Panc1 (cell line): Measurements from ENCODE around the gene LDAF1.

Experiments
- CTCF ChIP-seq: fragments of 450-650 bp; IDR thresholded peaks from 2 replicates; pipeline ENCODE4 v1.5.1; 2017; ENCODE audit warnings: mild to moderate bottlenecking
- POLR2AphosphoS5 ChIP-seq: IDR thresholded peaks from 2 replicates; pipeline ENCODE4 v1.6.1; 2012; ENCODE audit warnings: mild to moderate bottlenecking, low read depth, low read length, moderate library complexity
- REST ChIP-seq, 2 experiments: IDR thresholded peaks; 2 replicates each; pipeline ENCODE4 v1.6.1; 2011 to 2012; ENCODE audit warnings: low read depth in 2 of 2, control low read depth in 1 of 2, low read length in 1 of 2, mild to moderate bottlenecking in 1 of 2, moderate library complexity in 1 of 2; ENCODE audit not compliant: insufficient read depth in 1 of 2
- TCF7L2 ChIP-seq: IDR thresholded peaks from 2 replicates; pipeline ENCODE4 v1.6.1; 2011; ENCODE audit warnings: mild to moderate bottlenecking, low read depth, low read length, inconsistent platforms

GRCh38 chr16:21172650-21173049 is 14.2 kb downstream of the LDAF1 start:
- TF ChIP-seq CTCF (no peak), POLR2AphosphoS5 (no peak), TCF7L2 (no peak), REST (IDR thresholded peaks at IDR 0.05; ENCODE audit: insufficient read depth in 1 of 2, low read depth in 2 of 2, low read length in 1 of 2) (no peak)
